Ovary (tissue), 3 donors: ENCODE data around the gene C12orf54.
"Not testable (repeated sequence)": the region's sequence is repeated elsewhere in the genome, so short reads cannot be mapped to it uniquely, and the experiment has no call there.

Experiments
- CTCF ChIP-seq, 3 donors: fragments of 450-650 bp in 2 of 3; fragments of 200-600 bp in 1 of 3; IDR thresholded peaks; one replicate each; pipeline versions ENCODE4 v1.5.1 to v1.8.0; 2016 to 2022; ENCODE audit warnings: antibody characterized with exemption in 3 of 3, mild to moderate bottlenecking in 1 of 3
- POLR2A ChIP-seq: fragments of 450-650 bp; IDR thresholded peaks from one replicate; pipeline ENCODE4 v1.6.1; 2017; ENCODE audit warnings: antibody characterized with exemption, mild to moderate bottlenecking, moderate library complexity
- donor health status: DM: no; HTN: no; CAD: no.

DNA sequence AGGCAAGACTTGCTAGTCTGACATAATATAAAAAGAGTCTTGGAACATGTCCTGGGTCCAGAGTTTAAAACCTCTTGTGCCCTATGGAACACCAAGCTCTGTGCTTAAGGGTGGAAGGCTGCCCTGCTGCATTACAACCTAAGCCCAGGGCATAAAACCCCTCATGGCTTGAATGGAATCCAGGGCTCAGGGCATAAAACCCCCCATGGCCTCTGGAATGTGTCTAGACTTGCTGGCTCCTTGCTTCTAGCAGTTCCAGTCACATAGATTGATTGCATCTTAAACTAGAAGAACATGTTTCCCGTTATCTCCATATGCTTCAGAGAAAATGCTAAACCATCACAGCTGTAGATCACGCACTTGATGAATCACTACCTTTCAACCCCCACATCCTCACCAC is 24.5 kb downstream of the C12orf54 start:
- not testable (repeated sequence) for TF ChIP-seq POLR2A; CTCF (IDR thresholded peaks at IDR 0.05)
